AG04450 (cell line): Measurements from ENCODE around the gene MTHFD2. TPM values are rescaled to one million over a fixed set of nuclear protein-coding genes. Genes with fewer than 3 reads are reported as not detected.

Source experiments
- CTCF ChIA-PET: fragments of 300-600, 350-600 bp; formaldehyde crosslinking; extraction: SDS; loops from one replicate; lab custom pipeline; 2022; ENCODE audit warnings: antibody characterized with exemption, inconsistent platforms; lab: Charles Lee
- POLR2A ChIA-PET: fragments of 350-600 bp; formaldehyde crosslinking; extraction: SDS; loops from one replicate; lab custom pipeline; 2021; ENCODE audit warnings: antibody characterized with exemption, inconsistent platforms; lab: Yijun Ruan, JAX
- DNase-seq: peaks from one replicate; pipeline ENCODE4 v3.0.0-alpha.2; 2011; ENCODE audit warnings: low read depth, low spot score
- H3K27ac ChIP-seq: one replicate; pipeline ENCODE4 v1.5.1; 2012; ENCODE audit warnings: low read depth, low read length, control low read depth
- H3K27me3 ChIP-seq: one replicate; pipeline ENCODE4 v1.6.0; 2012; ENCODE audit warnings: low read length; ENCODE audit not compliant: control insufficient read depth, insufficient read depth
- H3K4me3 ChIP-seq: 2 replicates; pipeline ENCODE4 v1.5.1; 2011; ENCODE audit warnings: mild to moderate bottlenecking, low read depth, low read length, control low read depth
- H3K9me3 ChIP-seq: 2 replicates; pipeline ENCODE4 v1.5.1; 2012; ENCODE audit warnings: low read length; ENCODE audit not compliant: control insufficient read depth, insufficient read depth
- polyA plus RNA-seq: library from polyadenylated mRNA; depleted of rRNA; stranded (reverse); fragments of >200 nt; gene quantifications from 2 replicates; pipeline ENCODE4 v1.2.3, GENCODE V29; 2011
- TF ChIP-seq, protein P1 (sequence below): IDR thresholded peaks from 2 replicates; pipeline ENCODE4 v1.5.1; 2011; ENCODE audit warnings: low read depth, low read length, control low read depth, inconsistent platforms

MTHFD2 gene
- polyA plus RNA-seq, 1 experiment, result 299 TPM

DNA sequence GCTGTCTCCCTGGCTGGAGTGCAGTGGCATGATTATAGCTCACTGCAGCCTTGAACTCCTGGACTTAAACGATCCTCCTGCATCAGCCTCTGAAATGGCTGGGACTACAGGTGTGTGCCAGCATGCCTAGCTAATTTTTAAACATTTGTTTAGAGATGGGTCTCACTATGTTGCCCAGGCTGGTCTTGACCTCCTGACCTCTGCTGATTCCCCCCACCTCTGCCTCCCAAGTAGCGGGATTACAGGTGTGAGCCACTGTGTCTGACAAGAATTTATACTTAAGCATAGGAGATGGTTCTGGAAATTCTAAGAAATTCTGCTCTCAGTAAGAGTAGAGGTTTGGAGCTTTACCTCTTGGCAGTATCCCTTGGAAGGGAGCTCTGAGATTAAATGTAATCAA, 18.2 kb downstream of the MTHFD2 start:
- Histone ChIP-seq H3K27me3 (no peaks in the 10 kb centered on the region), H3K27ac (no peak overlapping the region), H3K9me3 (no peaks in the 10 kb centered on the region), H3K4me3 (no peak overlapping the region)
- no peak for DNase-seq
- ChIA-PET POLR2A (no interaction called here), CTCF (interaction anchor here (0.6 to 1.6 kb wide), 5 partner anchors 33 to 497 kb away, joined by 3 to 8 read pairs (median 5); no protein-coding TSS in a partner anchor)
- TF ChIP-seq, protein P1, sequence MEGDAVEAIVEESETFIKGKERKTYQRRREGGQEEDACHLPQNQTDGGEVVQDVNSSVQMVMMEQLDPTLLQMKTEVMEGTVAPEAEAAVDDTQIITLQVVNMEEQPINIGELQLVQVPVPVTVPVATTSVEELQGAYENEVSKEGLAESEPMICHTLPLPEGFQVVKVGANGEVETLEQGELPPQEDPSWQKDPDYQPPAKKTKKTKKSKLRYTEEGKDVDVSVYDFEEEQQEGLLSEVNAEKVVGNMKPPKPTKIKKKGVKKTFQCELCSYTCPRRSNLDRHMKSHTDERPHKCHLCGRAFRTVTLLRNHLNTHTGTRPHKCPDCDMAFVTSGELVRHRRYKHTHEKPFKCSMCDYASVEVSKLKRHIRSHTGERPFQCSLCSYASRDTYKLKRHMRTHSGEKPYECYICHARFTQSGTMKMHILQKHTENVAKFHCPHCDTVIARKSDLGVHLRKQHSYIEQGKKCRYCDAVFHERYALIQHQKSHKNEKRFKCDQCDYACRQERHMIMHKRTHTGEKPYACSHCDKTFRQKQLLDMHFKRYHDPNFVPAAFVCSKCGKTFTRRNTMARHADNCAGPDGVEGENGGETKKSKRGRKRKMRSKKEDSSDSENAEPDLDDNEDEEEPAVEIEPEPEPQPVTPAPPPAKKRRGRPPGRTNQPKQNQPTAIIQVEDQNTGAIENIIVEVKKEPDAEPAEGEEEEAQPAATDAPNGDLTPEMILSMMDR, result no peak

DNA sequence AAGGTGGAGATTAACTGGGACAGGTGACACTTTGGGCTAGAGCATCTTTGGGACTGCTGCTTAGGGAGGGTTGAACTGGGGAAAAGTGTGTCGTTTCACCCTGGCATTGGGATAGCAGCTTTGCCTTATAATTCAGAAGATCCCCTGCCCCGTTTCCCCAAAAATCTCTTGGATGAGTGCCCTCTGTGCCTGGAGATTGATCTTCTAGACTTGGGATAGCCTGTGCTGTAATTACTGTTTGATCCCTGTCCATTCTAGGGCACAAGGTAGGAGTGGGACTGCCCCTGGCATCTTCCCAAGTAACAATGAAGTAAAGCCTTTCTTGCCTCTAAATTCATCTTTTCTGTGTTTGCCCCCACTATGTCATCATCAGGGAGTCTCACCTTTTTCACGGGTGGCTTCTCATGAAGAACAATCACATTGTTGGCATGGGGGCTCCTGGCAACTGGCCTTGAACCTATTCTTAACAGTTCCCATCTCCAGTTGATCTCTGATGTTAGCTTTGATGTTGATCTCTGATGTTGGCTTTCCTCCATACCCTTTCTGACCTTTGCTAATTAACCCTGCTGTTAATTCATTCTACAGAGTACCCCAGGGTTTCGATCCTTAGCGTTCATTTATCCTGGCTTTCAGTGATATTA, 21.6 kb downstream of the MTHFD2 start:
- ChIA-PET POLR2A (interaction anchor here (0.6 kb wide), 1 partner anchor 12 kb away, joined by 5 read pairs; no protein-coding TSS in a partner anchor), CTCF (no interaction called here)
- no peaks in the 10 kb centered on the region for H3K27me3 ChIP-seq
- no peak for DNase-seq
- no peaks in the 10 kb centered on the region for H3K9me3 ChIP-seq
- H3K4me3 ChIP-seq, result no peak overlapping the region
- no peak overlapping the region for H3K27ac ChIP-seq
- TF ChIP-seq, protein P1, result no peak

GRCh38 chr2:74221091-74221490, 22.7 kb downstream of the MTHFD2 start:
- Histone ChIP-seq H3K9me3 (no peaks in the 10 kb centered on the region), H3K27ac (no peak overlapping the region), H3K27me3 (peaks cover 2% of the 10 kb centered on the region), H3K4me3 (no peak overlapping the region)
- ChIA-PET POLR2A (interaction anchor here (0.6 kb wide), 1 partner anchor 283 kb away, joined by 3 read pairs; no protein-coding TSS in a partner anchor), CTCF (no interaction called here)
- no peak for DNase-seq
- TF ChIP-seq, protein P1, result no peak

DNA sequence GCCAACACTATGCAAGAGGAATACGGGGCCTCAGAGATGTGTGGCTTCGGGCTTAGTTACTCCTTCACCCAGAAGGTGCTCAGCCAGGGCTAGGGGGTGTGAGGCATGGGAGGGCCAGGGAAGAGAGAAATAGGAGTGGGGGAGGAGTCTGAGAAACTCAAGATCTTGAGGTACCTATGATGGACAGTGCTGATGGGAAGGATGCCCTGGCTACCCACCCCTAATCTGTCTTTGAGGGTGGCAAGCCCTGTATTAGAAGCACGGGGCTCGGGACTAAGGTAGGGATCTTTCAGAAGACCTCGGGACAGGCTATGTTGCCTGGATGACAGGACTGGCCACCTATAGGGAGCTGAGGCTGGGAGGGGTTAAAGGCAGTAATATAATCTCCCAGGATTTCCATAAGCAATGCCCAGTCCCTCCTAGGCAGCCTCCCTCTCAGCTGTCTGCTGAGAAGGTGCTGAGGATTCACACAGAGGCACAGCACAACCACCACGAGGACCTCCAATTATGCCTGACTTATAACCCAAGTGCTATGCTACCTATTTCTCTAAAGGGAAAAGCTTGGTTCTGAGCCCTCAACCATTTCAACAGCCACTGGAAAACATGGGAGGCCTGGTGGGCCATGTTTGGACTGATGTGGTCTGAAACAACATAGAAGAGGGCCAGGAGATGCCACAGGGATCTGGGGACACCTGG, 23.3 kb downstream of the MTHFD2 start:
- H3K9me3 ChIP-seq, result no peaks in the 10 kb centered on the region
- peaks cover 3% of the 10 kb centered on the region for H3K27me3 ChIP-seq
- TF ChIP-seq, protein P1, result no peak
- DNase-seq, result no peak
- H3K27ac ChIP-seq, result peak overlapping the region; percentile 1
- CTCF ChIA-PET, result no interaction called here
- H3K4me3 ChIP-seq, result no peak overlapping the region
- POLR2A ChIA-PET, result no interaction called here

DNA sequence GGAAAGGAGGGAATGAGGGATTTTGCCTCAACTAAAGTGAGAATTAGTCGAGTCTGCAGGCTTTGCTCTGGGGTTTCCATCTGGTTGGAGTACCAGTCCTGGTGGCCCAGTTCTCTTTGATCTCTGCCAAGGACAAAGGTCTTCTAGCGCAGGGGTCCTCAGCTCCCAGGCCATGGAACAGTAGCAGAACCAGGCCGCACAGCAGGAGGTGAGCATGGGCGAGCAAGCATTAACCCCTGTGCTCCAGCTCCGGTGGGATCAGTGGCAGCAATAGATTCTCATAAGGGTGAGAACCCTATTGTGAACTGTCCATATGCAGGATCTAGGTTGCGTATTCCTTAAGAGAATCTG, 23.9 kb downstream of the MTHFD2 start:
- Histone ChIP-seq H3K4me3 (no peak overlapping the region), H3K9me3 (no peaks in the 10 kb centered on the region), H3K27me3 (peaks cover 6% of the 10 kb centered on the region), H3K27ac (peak overlapping the region; percentile 1)
- CTCF ChIA-PET, result no interaction called here
- TF ChIP-seq, protein P1, result no peak
- POLR2A ChIA-PET, result no interaction called here
- DNase-seq, result no peak
